ENCODE data around the gene PTPN23. TPM values are rescaled to one million over a fixed set of nuclear protein-coding genes. Genes with fewer than 3 reads are reported as not detected.

PTPN23 gene
- total and polyA plus RNA-seq, 2 of the 8 experiments (the other 6 are each of a cell fraction or from before 2014, with no cell fraction given) = 2.9 to 46.7 TPM

DNA sequence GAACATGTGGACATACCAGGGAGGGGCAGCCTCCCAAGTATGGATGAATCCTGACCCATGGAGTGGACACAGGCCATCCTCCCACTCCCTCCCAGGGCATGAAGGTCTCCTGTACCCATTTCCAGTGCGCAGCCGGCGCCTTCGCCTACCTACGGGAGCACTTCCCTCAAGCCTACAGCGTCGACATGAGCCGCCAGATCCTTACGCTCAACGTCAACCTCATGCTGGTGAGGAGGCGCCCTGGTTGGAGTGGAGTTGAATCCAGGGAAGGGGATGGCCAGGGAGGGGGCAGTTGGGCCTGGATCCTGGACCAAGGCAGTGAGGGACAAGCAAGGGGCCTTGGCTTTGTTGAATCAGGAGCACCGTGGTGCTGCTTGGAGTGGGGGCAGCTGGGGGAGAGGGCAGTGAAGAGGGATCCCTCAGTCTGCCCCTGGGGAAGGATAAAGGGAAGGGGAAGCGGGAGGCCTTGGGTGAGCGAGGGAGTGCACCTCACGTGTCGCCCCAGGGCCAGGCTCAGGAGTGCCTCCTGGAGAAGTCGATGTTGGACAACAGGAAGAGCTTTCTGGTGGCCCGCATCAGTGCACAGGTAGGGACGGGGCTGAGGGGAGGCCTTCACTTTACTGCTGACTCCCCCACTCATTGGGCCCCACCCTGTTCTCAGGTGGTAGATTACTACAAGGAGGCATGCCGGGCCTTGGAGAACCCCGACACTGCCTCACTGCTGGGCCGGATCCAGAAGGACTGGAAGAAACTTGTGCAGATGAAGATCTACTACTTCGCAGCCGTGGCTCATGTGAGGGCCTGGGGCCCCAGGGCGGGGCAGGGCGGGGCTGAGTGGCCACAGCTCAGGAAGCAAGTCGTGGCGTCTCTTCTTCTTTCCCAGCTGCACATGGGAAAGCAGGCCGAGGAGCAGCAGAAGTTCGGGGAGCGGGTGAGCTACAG lies 25.3 kb downstream of the PTPN23 start (continued):
- TF ChIP-seq CHD7 (IDR thresholded peaks at IDR 0.05; ENCODE audit: insufficient replicate concordance, low read length) = no peak
- TF ChIP-seq JUND (IDR thresholded peaks at IDR 0.05; ENCODE audit: low read length) = no peak
- TF ChIP-seq EP300 (IDR thresholded peaks at IDR 0.05; ENCODE audit: borderline replicate concordance in 1 of 2, low read depth in 2 of 2, low read length in 2 of 2) = no peak
- TF ChIP-seq POLR2A (IDR thresholded peaks at IDR 0.05; ENCODE audit: control extremely low read depth in 1 of 2, low read depth in 2 of 2, low read length in 2 of 2) = no peak
- no peak for TF ChIP-seq ASH2L (IDR thresholded peaks at IDR 0.05; ENCODE audit: low read length)
- TF ChIP-seq CBX8 (IDR thresholded peaks at IDR 0.05; ENCODE audit: borderline replicate concordance, low read depth, low read length) = no peak
- no peak for TF ChIP-seq TAF7 (optimal IDR thresholded peaks at IDR 0.05; ENCODE audit: borderline replicate concordance, low read depth, low read length)
- no peak for TF ChIP-seq BCL11A (IDR thresholded peaks at IDR 0.05; ENCODE audit: low read depth in 2 of 2, low read length in 2 of 2)
